AG09309 (cell line): Measurements from ENCODE around the gene SUSD3.

Experiments used
- DNase-seq: peaks from one replicate; pipeline ENCODE4 v3.0.0-alpha.2; 2010; ENCODE audit warnings: low read depth
- H3K4me3 ChIP-seq: 2 replicates; pipeline ENCODE4 v1.5.1; 2011; ENCODE audit warnings: mild to moderate bottlenecking, low read depth, low read length, moderate library complexity; ENCODE audit not compliant: control insufficient read depth
- TF ChIP-seq, protein P1 (sequence below): IDR thresholded peaks from 2 replicates; pipeline ENCODE4 v1.5.1; 2011; ENCODE audit warnings: mild to moderate bottlenecking, low read depth, low read length, inconsistent platforms; ENCODE audit not compliant: insufficient read depth, control insufficient read depth; ENCODE audit errors: missing control alignments

Gene SUSD3

DNA sequence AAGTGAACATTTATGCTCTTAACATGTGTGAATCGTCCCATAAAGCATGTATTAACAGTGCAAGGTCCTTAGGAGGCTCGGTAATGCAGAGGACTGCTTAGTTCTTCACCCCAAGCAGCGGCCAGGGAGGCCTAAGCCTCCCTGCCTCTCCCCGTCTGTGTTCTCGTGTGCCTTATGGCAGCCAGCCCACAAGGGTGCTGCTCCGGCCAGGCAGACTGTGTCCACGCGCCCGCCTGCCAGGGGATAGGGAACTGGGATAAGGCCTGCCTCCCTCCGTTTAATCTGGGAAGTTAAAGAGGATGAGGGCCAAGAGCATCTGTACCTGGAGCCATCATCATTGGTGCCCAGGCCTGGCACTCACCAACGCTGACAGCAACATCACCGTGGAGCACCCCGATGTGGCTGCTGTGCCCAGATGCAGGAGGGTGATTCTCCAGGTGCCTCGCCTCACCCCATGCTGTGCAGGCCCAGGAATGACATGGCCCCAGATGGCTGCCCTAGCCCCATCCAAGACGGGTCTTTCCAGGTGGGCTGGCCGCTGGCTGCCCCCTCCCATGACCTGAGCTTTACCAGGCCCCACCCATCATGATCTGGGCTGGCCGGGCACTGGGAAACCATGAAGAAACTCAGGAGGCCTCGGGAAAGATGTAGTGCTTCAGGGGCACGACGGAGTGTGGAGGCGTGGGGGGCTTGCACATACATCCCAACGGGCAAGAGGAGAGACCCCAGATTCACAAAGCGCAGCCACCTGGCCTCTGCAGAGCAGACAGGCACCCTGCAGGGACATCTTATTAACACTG is 35.6 kb upstream of the SUSD3 start:
- DNase-seq: no peak
- H3K4me3 ChIP-seq: no peak overlapping the region

DNA sequence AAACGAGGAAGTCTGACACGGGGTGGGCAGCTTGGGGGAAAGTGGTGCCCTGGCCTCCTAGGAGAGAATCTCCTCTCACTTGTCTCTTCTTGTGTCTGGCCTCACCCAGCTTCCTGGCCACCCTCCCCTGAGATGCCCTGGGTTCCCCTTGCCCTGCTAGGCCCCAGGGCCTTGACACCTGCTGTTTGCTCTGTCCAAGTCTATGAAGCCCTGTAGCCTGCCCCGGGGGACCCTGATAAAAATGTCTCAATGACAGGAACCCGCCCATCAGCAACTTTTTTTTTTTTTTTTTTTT is 35.0 kb upstream of the SUSD3 start:
- TF ChIP-seq, protein P1, sequence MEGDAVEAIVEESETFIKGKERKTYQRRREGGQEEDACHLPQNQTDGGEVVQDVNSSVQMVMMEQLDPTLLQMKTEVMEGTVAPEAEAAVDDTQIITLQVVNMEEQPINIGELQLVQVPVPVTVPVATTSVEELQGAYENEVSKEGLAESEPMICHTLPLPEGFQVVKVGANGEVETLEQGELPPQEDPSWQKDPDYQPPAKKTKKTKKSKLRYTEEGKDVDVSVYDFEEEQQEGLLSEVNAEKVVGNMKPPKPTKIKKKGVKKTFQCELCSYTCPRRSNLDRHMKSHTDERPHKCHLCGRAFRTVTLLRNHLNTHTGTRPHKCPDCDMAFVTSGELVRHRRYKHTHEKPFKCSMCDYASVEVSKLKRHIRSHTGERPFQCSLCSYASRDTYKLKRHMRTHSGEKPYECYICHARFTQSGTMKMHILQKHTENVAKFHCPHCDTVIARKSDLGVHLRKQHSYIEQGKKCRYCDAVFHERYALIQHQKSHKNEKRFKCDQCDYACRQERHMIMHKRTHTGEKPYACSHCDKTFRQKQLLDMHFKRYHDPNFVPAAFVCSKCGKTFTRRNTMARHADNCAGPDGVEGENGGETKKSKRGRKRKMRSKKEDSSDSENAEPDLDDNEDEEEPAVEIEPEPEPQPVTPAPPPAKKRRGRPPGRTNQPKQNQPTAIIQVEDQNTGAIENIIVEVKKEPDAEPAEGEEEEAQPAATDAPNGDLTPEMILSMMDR: no peak
- no peak overlapping the region for H3K4me3 ChIP-seq
- DNase-seq: no peak

More for the DNA sequence above, 35.6 kb upstream of the SUSD3 start:
- TF ChIP-seq, protein P1: no peak

DNA sequence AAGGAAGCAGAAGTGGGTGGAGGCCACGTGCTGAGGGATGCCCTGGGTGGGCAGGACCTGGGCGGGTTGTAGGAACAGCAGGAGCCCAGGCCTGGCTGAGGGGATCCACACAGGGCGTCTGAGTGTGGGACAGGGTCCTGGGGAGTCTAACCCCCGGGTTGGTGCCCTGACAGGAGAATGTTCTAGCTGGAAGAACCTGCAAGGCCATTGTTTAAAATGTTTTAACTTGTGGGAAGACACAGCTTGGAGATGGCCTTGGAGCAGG is 33.9 kb upstream of the SUSD3 start:
- TF ChIP-seq, protein P1: no peak
- H3K4me3 ChIP-seq: no peak overlapping the region

DNA sequence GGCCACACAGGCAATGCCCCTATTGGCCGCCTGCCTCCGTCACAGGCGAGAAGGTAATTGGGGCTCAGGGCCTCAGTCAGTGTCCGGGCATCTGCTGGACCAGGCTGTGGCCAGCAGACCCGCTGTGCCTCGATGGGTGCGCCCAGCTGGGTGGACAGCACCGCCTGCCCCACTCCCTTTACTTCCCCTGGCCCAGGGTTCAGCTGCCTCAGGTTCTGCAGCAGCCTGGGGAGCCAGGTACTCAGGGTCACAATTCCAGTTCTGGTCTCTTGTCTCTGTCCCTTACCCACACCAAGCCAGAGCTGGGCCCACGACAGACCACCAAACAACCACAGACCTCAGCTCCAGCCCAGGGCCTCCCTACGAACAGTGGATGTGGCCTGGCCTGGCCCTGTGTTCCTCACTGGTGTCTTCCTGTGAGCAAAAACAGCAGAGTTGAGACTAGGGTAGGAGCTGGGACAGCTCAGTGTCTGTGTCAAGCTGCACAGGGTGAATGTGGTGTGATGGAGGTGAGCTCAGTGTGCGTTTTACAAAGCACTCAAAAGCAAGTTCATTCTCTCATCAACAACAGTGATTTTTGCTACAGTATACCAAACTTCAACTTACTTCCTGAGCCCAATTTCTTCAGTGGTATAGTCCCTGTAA is 33.4 kb upstream of the SUSD3 start:
- no peak for DNase-seq
- no peak overlapping the region for H3K4me3 ChIP-seq
- TF ChIP-seq, protein P1: no peak

More for the DNA sequence above, 33.9 kb upstream of the SUSD3 start:
- no peak for DNase-seq

DNA sequence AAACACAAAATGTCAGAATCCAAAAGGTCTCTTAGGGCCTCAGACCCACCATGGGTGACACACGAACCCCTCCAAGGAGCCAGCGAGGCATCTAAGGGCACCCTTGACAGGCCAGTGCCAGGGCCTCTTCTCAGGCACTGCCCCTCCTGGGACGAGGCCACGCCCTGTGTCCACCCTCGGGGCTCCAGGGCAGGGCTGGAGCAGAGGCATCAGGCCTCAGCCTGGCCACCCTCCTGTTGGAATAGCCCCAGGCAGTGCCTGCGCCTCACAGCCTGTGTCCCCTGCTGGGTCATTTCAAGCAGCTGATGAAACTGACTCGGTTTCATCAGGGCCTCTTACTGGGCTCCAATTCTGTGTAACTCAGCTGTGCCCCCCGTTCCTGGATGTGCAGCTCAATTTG is 32.8 kb upstream of the SUSD3 start:
- TF ChIP-seq, protein P1: no peak
- no peak for DNase-seq
- no peak overlapping the region for H3K4me3 ChIP-seq

DNA sequence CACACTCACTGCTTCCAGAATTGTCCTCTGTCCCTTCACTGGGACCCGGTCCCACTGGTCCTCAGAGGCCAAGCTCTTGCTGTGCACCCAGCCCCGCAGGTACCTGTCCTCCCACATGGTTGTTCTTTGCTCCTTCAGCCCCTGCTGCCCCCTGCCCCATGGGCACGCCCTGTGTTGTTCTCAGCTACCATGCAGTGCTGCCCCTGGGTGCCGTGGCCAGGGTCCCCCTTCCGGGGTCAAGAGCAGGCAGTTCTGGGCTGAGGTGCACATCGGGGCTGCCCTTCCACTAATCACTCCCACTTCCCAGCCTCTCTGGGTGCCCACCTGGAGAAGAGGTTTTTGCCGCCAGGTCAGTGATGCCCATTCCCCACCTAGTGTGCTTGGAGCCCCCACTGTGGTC is 31.9 kb upstream of the SUSD3 start:
- no peak overlapping the region for H3K4me3 ChIP-seq
- TF ChIP-seq, protein P1: no peak
- DNase-seq: no peak
